GM19372 (cell line): ENCODE data around the gene TPST2.
"Not testable (repeated sequence)": the region's sequence is repeated elsewhere in the genome, so short reads cannot be mapped to it uniquely, and the experiment has no call there.

Experiments used
- ATAC-seq: cut with Tn5 transposase; IDR thresholded peaks from one replicate; pipeline ENCODE4 v1.9.1; 2021; ENCODE audit warnings: mild to moderate bottlenecking, low read depth, moderate library complexity; ENCODE audit not compliant: unreplicated experiment

The TPST2 gene

DNA sequence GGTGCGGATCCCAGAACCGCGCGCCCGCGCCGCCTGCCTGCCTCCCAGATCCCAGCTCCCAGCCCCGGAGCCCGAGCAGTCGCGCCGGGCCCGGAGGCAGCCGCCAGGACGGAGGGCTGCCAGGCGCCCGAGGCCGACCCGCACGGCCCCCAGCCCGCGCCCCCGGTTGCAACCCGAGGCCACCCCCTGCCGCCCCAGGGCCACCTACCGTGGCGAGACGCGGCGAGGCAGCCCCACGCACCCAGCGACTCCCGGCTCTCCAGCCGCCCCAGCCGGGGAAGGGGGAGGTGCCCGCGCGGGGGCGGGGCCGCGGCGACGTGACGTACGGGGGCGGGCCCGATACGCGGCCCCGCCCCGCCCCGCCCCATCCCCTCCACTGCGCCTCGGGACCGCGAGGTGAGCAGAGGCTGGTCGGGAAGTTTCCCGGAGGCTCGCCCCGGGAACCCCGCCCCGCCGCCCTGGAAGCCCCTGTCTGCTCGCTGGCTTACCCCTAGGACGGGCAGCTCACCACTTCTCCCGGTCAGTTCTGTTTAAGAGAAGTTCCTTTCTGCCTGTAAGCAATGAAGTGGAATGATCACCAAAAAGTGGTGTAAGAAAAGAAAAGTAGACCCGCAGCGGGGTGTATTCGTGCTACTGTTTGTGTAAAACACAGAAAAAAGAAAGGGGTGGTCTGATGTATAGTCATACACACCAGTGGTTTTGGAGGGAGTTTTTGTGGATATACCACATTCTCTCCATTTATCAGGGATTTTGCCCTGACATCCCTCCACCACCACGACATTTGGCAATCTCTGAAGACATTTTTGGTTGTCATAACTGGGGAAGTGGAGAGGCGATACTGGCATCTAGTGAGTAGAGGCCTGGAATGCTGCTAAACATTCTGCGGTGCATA lies at the start of gene TPST2:
TSS of gene TPST2 (minus strand) at position 288 of the 892 bp plus-strand sequence. CDS start 48,502 bp downstream, outside the sequence.
- ATAC-seq, result peak; percentile 65

DNA sequence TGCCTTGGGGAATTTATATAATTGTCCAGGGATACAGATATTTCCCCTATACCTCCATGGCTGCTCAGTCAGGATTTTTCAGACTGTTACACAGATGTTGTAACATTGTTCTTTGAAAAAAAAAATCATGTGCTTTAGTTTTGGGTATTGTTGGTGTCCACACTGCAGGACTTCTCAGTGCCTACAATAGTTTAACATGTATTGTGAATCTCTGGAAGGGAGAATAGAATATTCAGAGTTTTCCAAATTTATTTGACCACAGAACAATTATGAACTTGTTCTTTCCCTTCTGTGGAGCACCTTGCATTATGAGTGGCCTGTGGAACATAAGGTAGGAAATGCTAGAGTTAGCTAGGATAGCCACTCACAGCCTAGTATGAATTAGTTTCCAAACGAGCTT lies 46.4 kb upstream of the TPST2 start:
- ATAC-seq, result no peak

DNA sequence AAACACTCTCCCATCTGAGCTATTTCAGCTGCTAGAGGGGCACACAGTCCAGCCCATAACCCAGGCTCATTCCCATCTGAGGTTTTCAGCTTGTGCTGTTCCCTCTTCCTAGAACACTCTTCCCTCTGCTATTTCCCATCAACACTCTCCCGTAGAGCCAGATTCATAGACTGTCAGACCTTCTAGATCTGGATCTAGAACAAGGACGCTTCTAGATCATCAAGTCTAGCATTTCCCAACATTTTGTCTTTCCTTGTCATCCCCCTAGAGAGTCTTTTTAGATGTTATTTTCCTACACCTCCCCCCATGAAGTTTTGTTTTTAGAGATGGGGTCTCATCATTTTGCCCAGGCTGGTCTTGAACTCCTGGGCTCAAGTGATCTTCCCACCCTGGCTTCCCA lies 45.2 kb upstream of the TPST2 start:
- no peak for ATAC-seq

DNA sequence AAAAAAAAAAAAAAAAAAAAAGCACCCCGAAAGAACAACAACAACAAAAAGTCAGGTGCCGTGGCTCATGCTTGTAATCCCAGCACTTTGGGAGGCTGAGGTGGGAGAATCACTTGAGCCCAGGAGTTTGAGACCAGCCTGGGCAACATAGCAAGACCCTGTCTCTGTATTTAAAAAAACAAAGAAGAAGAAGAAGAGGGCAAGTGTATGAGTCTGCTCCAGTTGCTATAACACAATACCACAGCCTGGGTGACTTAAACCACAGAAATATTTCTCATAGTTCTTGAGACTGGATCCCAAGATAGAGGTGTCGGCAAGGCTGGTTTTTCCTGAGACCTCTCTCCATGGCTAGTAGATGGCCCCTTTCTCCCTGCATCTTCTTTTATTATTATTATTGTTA lies 44.3 kb upstream of the TPST2 start:
- ATAC-seq, result no peak

DNA sequence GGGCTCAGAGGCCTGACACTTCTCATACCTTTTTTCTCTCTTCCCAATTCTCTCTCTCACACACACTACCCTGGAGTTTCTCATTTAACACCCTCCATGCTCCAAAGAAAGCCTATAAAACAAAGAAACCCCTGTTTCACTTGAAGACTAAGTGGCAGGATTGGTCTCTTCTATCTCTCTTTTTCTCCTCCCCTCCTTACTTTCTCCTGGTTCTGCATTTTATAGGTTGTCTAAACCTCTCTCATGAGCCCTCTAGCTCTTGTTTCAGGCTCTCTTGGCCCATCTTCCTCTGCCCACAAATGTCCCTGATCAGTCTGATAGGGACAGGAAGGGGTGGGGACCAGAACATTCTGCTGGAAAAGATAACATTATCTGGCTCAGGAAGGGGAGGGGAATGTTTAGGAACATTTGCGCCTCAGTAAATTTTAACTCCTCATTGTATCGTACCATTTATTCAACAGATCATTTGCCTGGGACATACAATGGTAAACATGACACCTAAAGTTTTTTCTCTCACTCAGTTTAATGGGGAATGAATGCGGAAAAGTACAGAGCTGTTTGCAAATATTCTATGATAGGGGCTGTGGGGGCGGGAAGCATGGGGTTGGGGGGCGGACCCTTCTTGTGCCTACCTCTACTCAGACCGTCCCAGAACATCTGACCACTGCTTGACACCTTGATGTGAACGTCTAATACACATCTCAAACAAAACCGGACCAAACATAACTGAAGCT lies 42.7 kb upstream of the TPST2 start:
- no peak for ATAC-seq

DNA sequence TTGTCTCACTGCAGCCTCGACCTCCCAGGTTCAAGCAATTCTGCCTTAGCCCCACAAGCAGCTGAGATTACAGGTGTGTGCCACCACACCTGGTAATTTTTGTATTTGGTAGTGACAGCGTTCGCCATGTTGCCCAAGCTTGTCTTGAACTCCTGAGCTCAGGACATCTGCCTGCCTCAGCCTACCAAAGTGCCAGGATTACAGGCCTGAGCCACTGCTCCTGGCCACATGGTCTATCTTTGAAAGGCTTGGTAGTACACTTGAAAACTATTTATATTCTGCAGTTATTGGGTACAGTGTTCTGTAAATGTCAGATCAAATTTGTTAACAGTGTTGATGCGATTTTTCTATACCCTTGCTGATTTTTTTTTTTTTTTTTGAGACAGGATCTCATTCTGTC lies 41.4 kb upstream of the TPST2 start:
- ATAC-seq, result no peak

DNA sequence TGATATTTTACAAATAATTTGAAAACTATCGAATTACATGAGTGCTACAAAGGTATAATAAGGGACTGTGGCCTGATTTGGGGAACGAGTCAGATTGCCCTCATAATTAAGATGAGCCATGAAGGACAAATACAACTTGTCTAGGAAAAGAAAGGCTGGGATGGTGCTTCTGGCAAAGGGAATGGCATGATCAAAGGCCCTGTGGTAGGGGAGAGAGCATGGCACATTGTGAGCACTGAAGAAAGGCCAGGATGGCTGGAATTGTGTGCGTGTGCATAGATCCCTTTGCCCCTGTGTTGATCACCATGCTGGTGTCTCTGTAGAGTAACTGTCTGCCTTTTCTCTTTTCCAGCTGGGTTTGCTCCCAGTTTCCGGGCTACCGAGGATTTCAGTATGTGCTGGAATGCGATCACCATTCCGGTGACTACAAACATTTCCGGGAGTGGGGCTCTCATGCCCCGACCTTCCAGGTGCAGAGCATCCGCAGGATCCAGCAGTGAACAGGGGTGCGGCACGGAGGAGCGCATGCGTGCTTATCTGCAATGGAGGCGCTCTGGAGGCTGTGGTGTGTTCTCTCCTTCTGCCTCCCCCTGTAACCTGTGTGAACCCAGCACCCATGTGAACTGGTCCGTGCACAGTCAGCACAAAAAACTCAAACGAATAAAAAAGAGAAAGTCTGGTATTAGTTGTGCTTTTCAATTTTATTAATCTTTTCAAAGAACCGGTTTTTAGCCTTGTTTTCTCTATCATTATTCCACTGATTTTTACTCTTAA lies 40.2 kb upstream of the TPST2 start:
- ATAC-seq, result no peak

DNA sequence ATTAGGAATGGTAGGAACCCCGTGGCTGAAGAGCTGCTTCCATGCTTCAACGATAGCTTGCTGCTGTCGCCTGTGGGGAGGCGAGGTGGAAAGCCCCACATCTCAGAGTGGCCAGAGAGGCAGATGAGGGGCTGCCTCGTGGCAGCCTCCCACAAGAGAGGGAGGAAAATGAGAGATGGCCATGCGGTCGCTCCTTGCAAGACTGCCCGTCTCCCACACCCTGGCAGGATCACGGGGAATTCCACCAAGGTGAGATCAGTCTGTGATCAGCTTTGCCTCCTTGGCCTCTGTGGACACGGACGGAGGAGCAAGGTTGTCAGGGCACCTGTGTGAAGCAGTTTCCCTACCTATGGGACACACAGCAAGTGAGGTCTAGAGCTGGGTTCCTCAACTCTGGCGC lies 34.9 kb upstream of the TPST2 start:
- ATAC-seq, result no peak

DNA sequence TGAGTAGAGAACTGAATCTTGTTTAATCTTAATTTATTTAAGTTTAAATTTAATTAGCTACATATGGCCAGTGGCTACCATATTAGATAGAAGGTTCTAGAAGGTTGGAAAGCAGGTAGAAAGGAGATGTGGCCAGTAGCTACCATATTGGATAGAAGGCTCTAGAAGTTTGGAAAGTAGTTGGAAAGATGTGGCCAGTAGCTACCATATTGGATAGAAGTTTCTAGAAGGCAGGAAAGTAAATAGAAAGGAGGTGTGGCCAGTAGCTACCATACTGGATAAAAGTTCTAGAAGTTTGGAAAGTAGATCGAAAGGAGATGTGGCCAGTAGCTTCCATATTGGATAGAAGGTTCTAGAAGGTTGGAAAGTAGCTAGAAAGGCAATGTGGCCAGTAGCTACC lies 34.1 kb upstream of the TPST2 start:
- ATAC-seq, result no peak

DNA sequence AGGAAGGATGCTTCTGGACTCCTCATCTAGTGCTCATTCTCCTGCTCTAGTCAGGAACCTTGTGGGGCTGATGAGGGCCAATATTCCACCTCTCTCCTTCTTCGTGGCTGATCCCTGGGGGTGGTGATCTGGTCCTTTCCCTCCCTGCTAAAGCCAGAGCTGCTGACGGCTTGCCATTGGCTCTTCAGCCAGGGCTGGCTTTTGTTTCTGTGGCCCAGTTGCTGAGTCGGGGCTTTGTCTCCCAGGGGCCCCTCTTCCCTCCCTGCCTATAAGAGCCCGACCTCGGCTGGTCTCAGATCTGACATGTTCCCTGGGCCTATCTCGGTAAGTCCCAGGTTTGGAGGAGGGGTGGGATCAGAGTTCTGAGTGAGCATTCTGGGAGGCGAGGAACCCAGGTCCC lies 31.7 kb upstream of the TPST2 start, which contains the start of gene CRYBA4:
TSS of gene CRYBA4 (plus strand) at position 301 of the 400 bp plus-strand sequence. CDS start 634 bp downstream, outside the sequence.
- no peak for ATAC-seq

DNA sequence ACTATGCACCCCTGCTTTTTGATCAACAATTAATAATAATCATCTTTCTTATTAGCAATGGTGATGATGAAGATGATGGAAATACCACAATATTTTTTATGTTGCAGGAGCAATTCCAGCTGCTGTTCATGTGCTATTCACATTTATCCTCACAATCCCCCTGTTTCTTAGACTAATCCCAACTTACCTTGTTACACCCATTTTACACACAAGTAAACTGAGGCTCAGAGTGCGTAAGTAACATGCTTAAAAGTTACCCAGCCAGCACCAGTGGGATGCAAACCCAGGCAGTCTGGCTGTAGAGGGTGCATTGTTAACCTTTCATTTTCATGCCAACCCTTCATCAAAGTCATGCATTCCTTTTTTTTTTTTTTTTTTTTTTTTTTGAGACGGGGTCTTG lies 30.3 kb upstream of the TPST2 start:
- ATAC-seq, result no peak

DNA sequence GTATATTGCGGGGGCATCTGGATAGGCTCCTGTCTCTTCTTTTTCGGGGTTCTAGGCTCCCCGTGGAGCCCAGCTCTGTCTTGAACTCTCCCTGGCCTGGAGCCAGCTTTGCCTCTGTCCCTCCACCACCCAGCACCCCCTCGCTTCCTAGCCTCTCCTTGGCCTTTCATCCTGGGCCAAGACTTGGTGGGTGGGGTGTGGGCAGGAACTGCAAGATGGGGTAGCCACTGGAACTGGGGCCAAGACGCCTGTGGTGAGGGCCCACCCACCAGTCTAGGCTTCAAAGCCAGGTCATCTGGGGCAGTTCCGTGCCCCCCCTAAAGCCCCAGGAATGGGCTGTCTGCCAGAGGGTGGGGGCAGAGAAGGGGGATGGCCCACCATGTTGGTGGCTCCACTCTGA lies 29.6 kb upstream of the TPST2 start:
- no peak for ATAC-seq

DNA sequence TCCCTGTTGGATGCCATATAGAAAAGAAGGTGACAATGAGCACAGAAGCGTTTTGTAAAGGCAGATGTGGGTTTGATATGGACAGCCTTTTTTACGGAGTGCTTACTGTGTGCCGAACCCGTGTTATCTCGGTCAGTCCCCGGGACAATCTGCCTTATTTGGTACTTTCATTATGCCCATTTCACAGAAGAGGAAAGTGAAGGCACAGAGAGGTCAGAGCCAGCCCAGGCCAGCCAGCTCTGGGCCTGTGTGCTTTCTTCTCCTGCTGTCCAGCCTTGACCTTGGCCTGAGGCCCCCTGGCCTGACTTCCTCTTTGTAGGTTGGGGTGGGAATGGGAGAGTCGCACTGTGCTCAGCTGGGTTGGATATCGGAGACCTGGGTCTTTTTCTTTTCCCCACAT lies 28.5 kb upstream of the TPST2 start:
- no peak for ATAC-seq

DNA sequence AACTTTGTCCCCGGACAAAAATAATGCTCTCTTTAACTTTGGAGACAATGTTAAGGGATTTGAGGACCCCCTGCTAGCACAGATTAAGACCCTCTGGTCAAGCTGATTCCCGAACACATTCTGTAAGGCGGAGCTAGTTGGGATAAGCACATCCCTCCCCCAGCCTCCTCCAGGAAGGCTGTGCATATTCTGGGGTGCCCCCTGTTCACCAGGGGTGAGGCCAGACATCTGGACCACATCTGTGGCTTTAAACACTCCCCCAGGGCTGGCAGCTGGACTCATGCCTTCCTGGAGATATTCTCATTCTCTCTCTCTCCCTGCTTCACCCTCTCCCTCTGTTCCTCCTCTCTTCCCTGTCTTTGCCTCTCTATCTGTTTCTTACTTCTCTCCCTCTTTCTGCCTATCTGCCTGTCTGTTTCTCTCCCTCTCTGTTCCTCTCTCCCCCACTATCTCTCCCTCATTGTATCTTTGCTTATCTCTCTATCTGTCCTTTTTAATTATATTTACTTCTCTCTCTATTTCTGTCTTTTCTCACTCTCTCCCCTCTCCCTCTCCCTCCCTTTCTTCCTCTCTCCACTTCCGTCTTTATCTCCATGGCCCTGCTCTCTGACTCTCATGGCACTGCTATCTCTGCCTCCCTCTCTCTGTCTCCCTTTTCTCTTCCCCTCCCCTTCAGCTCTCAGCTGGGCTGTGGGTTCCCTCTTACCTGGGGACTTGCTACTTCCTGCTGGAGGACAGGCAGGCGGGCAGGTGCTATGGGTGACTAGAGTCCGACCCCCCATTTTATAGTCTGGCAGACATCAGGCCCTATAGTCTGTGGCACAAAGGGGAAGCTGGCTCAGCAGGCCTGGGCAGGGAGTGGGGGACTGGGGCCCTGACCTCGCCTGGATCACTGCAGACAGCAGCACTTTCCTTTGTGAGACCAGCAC lies 27.6 kb upstream of the TPST2 start, which contains the start of gene CRYBB1:
TSS of gene CRYBB1 (minus strand) at position 757 of the 929 bp plus-strand sequence. CDS start 1,708 bp downstream, outside the sequence.
- no peak for ATAC-seq

DNA sequence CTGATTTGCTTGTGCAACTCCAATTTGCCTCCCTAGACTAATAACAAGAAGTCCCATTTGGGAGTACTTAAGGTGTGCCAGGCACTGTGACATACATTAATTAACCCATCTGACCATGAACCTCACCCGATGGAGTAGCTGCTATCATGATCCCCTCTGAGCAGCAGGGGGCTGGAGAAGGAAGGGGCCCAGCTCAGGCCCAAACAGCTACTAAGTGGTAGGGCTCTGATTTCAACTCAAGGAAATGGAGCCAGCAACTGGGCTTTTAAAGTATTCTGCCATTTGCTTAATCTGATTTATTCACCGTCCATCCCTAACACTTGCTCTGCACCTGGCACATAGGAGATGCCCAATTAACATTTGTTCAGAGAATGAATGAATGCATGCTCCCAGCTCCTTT lies 26.7 kb upstream of the TPST2 start:
- no peak for ATAC-seq

DNA sequence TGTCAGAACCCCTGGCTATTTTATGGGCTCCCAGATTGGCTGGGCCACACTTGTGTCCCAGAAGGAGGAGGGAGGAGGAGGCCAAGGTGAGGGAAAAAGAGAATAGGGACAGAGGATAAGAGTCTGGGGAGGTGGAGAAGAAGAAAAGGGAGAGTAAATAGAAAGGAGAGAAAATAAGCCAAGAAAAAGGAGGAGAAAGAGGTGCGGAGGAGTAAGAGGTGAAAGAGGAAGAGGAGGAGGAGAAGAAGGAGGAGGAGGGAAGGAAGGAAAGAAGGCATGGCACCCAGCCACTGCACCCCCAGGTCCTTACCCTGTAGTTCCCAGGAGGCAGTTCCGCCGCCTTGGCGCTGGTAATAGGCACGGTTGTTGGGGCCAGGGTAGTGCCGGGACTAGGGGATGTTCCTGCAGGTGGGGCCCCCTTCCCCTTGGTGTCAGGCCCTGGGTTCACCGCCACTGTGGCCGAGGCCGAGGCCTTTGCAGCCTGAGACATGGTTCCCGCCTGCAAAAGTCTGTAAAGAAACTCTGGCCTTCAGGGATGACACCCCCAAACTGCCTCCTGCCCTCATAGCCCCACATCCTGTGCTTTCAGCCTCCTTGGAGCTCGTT lies 26.0 kb upstream of the TPST2 start:
- ATAC-seq, result no peak

DNA sequence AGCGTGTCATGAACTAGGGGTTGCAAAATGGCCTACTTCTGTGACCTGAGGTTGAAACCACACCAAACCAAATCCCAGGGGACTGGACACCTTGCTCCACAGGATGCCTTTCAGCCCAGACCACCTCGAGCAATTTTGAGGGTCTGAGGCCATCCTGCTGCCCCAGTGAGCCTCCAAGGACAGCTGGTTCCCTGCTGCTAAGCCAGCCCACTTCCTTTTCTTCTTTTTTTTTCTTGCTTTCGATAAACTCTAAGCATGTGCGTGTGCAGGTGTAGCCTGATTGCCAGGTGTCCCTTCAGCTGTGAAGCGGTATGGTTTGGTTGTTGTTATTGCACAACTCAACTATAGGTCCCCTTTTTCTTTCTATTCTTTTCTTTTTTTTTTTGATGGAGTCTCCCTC lies 25.2 kb upstream of the TPST2 start:
- no peak for ATAC-seq

DNA sequence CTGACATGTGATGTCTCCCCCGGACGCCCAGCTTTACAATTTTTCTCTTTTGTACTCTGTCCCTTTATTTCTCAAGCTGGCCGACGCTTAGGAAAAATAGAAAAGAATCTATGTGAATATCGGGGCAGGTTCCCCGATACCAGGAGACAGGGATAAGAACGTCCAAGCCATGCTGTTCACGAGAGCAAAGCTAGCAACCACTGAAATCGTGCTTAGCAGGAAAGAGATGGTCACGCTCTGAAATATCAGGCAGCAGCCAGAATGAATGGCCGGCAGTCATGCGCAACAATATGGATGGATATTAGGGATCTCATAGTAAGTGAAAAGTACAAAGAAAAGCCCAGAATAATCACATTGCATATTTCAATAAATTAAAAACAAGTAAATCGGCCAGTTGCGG lies 24.4 kb upstream of the TPST2 start:
- no peak for ATAC-seq

DNA sequence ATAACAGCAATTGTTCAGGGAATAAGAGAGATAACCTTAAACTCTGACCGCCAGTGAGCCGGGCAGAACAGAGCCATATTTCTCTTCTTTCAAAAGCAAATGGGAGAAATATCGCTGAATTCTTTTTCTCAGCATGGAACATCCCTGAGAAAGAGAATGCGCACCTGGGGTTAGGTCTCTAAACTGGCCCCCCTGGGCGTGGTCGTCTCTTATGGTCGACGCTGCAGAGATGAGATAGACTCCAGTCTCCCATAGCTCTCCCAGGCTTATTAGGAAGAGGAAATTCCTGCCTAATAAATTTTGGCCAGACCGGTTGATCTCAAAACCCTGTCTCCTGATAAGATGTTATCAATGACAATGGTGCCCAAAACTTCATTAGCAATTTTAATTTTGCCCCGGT lies 23.8 kb upstream of the TPST2 start:
- ATAC-seq, result not testable (repeated sequence)
